A549 (cell line): ENCODE results near the gene ERN2. TPM values are rescaled to one million over a fixed set of nuclear protein-coding genes. Genes with fewer than 3 reads are reported as not detected.
A peak's percentile ranks its signal among the peaks of the same experiment; 100 is the strongest.

Experiments
- CBX2 ChIP-seq: fragments of 200-600 bp; sonication (generic); IDR thresholded peaks from 2 replicates; pipeline ENCODE4 v1.6.1; 2016; ENCODE audit warnings: low read depth, mild to moderate bottlenecking, borderline replicate concordance
- CBX8 ChIP-seq: fragments of 200-600 bp; sonication (generic); IDR thresholded peaks from 2 replicates; pipeline ENCODE4 v1.6.1; 2016
- CHD2 ChIP-seq: fragments of 150-350 bp; IDR thresholded peaks from 2 replicates; pipeline ENCODE4 v1.6.1; 2014; ENCODE audit warnings: low read length; ENCODE audit not compliant: partially characterized antibody
- EHMT2 ChIP-seq: fragments of 200-600 bp; sonication (generic); IDR thresholded peaks from 2 replicates; pipeline ENCODE4 v1.6.1; 2016; ENCODE audit warnings: antibody characterized with exemption, low read depth, mild to moderate bottlenecking, moderate library complexity
- FOSL2 ChIP-seq, 2 experiments: fragments of 450-650 bp in 1 of 2; fragments of >200 bp in 1 of 2; sonication (Bioruptor Twin) in 1 of 2; formaldehyde crosslinking; IDR thresholded peaks; 2 replicates each; pipeline versions ENCODE4 v1.5.0 to v1.6.1; 2016 to 2020; ENCODE audit warnings: mild to moderate bottlenecking in 1 of 2, moderate library complexity in 1 of 2
- HDAC2 ChIP-seq: fragments of 200-600 bp; sonication (generic); IDR thresholded peaks from 2 replicates; pipeline ENCODE4 v1.6.1; 2016
- HOXA7 ChIP-seq: fragments of 250-450 bp; sonication (Bioruptor Pico); IDR thresholded peaks from 2 replicates; pipeline ENCODE4 v1.5.0; 2020; ENCODE audit warnings: mild to moderate bottlenecking, moderate library complexity
- HOXB13 ChIP-seq: fragments of 250-450 bp; sonication (Bioruptor Pico); IDR thresholded peaks from 2 replicates; pipeline ENCODE4 v1.5.0; 2020; ENCODE audit warnings: low read depth, mild to moderate bottlenecking, moderate library complexity
- HOXB5 ChIP-seq: fragments of 250-450 bp; sonication (Bioruptor Pico); IDR thresholded peaks from 2 replicates; pipeline ENCODE4 v1.5.0; 2020; ENCODE audit warnings: mild to moderate bottlenecking, moderate library complexity
- JUN ChIP-seq, 2 experiments: fragments of >200 bp; sonication (Bioruptor Twin); formaldehyde crosslinking; IDR thresholded peaks; 2 replicates in 1 of 2; 3 replicates in 1 of 2; pipeline ENCODE4 v1.6.1; 2016 to 2017
- JUNB ChIP-seq: fragments of >200 bp; sonication (Bioruptor Twin); formaldehyde crosslinking; IDR thresholded peaks from 2 replicates; pipeline ENCODE4 v1.6.1; 2016
- KDM1A ChIP-seq: fragments of 200-600 bp; sonication (generic); IDR thresholded peaks from 2 replicates; pipeline ENCODE4 v1.6.1; 2016; ENCODE audit warnings: low read depth, mild to moderate bottlenecking
- MYC ChIP-seq: IDR thresholded peaks from 2 replicates; pipeline ENCODE4 v1.6.1; 2012; ENCODE audit warnings: mild to moderate bottlenecking, inconsistent platforms, low read length, improper control_type of control experiment, borderline replicate concordance
- RARB ChIP-seq: fragments of 250-450 bp; sonication (Bioruptor Pico); IDR thresholded peaks from 2 replicates; pipeline ENCODE4 v1.8.0; 2021; ENCODE audit warnings: mild to moderate bottlenecking, moderate library complexity
- SMC3 ChIP-seq: fragments of >200 bp; sonication (Bioruptor Twin); formaldehyde crosslinking; IDR thresholded peaks from 3 replicates; pipeline ENCODE4 v1.6.1; 2018; ENCODE audit warnings: inconsistent platforms
- SREBF2 ChIP-seq: fragments of 450-650 bp; IDR thresholded peaks from 2 replicates; pipeline ENCODE4 v1.6.1; 2014; ENCODE audit warnings: mild to moderate bottlenecking, moderate library complexity
- TFCP2L1 ChIP-seq: fragments of 250-450 bp; sonication (Bioruptor Pico); IDR thresholded peaks from 2 replicates; pipeline ENCODE4 v1.5.0; 2021; ENCODE audit warnings: mild to moderate bottlenecking
- polyA plus RNA-seq, 4 experiments: library from polyadenylated mRNA; depleted of rRNA in 3 of 4; stranded (reverse); fragments of >200 nt; fragmentation: RNase III in 1 of 4; extraction: RNeasy Plus Mini Kit Qiagen cat#74134 plus additional on column Dnase treatment in 1 of 4; gene quantifications; 2 replicates in 3 of 4; 3 replicates in 1 of 4; pipeline ENCODE4 v1.2.3, GENCODE V29; 2011 to 2017
- TF ChIP-seq, protein P1 (sequence below): IDR thresholded peaks from 2 replicates; pipeline ENCODE4 v1.6.1; 2012; ENCODE audit warnings: low read depth, borderline replicate concordance
- TF ChIP-seq, protein P2 (sequence below): IDR thresholded peaks from 2 replicates; pipeline ENCODE4 v1.6.1; 2012
- TF ChIP-seq, protein P3 (sequence below): fragments of >200 bp; sonication (Bioruptor Twin); formaldehyde crosslinking; IDR thresholded peaks from 3 replicates; pipeline ENCODE4 v1.5.1; 2016
- TF ChIP-seq, protein P4 (sequence below): fragments of 200-600 bp; sonication (generic); IDR thresholded peaks from 2 replicates; pipeline ENCODE4 v1.6.1; 2016; ENCODE audit warnings: antibody characterized with exemption, mild to moderate bottlenecking, moderate library complexity
- TF ChIP-seq, protein P5 (sequence below): IDR thresholded peaks from 2 replicates; pipeline ENCODE4 v1.6.1; 2012

Gene ERN2
- polyA plus RNA-seq, 2 of the 4 experiments (the other 2 are of a cell fraction), result not detected

DNA sequence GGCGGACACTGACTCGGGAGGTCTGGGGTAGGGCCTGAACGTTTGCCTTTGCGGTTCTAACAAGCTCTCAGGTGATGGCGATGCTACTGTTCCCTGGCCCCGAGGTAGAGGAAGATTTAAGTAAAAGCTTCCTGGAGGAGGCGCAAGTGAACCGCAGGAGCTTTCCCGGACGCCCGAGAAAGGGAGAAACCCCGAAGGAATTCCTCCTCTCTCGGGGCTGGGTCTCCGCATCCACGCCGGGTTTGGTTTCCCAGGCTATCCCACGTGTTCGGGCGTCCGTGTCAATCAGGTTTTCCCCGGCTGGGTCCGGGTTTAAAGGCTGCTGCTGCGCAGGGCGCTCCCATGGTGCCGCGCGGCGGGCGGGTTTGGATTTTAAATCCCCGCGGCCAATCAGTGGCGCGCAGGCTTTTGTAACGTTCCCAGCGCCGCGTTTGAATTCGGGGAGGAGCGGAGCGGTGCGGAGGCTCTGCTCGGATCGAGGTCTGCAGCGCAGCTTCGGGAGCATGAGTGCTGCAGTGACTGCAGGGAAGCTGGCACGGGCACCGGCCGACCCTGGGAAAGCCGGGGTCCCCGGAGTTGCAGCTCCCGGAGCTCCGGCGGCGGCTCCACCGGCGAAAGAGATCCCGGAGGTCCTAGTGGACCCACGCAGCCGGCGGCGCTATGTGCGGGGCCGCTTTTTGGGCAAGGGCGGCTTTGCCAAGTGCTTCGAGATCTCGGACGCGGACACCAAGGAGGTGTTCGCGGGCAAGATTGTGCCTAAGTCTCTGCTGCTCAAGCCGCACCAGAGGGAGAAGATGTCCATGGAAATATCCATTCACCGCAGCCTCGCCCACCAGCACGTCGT is 34.4 kb downstream of the ERN2 start, which contains the start of gene PLK1 (continued):
- TF ChIP-seq, protein P1, sequence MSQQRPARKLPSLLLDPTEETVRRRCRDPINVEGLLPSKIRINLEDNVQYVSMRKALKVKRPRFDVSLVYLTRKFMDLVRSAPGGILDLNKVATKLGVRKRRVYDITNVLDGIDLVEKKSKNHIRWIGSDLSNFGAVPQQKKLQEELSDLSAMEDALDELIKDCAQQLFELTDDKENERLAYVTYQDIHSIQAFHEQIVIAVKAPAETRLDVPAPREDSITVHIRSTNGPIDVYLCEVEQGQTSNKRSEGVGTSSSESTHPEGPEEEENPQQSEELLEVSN, result peak; percentile 78
- TF ChIP-seq JUN (IDR thresholded peaks at IDR 0.05), result peak in 1 of 2 experiments; percentile 66; a peak in 2 of 5 replicates
- TF ChIP-seq HOXB5 (CRISPR knock-in tag), result no peak
- TF ChIP-seq FOSL2 (IDR thresholded peaks at IDR 0.05), result no peak
- TF ChIP-seq FOSL2 (CRISPR knock-in tag; IDR thresholded peaks at IDR 0.05), result no peak
- no peak for TF ChIP-seq CHD2
- TF ChIP-seq CBX2, result no peak
- TF ChIP-seq JUNB, result no peak
- no peak; the same call in 1 of the 3 replicates for TF ChIP-seq SMC3
- TF ChIP-seq KDM1A, result no peak
- no peak for TF ChIP-seq EHMT2
- no peak for TF ChIP-seq CBX8
- TF ChIP-seq TFCP2L1 (CRISPR knock-in tag), result no peak
- TF ChIP-seq HOXB13 (CRISPR knock-in tag), result no peak
- TF ChIP-seq, protein P2, sequence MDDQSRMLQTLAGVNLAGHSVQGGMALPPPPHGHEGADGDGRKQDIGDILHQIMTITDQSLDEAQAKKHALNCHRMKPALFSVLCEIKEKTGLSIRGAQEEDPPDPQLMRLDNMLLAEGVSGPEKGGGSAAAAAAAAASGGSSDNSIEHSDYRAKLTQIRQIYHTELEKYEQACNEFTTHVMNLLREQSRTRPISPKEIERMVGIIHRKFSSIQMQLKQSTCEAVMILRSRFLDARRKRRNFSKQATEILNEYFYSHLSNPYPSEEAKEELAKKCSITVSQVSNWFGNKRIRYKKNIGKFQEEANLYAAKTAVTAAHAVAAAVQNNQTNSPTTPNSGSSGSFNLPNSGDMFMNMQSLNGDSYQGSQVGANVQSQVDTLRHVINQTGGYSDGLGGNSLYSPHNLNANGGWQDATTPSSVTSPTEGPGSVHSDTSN, result peak; percentile 76; the same call in 1 of the 2 replicates
- TF ChIP-seq, protein P3, sequence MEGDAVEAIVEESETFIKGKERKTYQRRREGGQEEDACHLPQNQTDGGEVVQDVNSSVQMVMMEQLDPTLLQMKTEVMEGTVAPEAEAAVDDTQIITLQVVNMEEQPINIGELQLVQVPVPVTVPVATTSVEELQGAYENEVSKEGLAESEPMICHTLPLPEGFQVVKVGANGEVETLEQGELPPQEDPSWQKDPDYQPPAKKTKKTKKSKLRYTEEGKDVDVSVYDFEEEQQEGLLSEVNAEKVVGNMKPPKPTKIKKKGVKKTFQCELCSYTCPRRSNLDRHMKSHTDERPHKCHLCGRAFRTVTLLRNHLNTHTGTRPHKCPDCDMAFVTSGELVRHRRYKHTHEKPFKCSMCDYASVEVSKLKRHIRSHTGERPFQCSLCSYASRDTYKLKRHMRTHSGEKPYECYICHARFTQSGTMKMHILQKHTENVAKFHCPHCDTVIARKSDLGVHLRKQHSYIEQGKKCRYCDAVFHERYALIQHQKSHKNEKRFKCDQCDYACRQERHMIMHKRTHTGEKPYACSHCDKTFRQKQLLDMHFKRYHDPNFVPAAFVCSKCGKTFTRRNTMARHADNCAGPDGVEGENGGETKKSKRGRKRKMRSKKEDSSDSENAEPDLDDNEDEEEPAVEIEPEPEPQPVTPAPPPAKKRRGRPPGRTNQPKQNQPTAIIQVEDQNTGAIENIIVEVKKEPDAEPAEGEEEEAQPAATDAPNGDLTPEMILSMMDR, result peak; percentile 42
- TF ChIP-seq MYC, result peak; percentile 77; the same call in 1 of the 2 replicates
- TF ChIP-seq, protein P4, sequence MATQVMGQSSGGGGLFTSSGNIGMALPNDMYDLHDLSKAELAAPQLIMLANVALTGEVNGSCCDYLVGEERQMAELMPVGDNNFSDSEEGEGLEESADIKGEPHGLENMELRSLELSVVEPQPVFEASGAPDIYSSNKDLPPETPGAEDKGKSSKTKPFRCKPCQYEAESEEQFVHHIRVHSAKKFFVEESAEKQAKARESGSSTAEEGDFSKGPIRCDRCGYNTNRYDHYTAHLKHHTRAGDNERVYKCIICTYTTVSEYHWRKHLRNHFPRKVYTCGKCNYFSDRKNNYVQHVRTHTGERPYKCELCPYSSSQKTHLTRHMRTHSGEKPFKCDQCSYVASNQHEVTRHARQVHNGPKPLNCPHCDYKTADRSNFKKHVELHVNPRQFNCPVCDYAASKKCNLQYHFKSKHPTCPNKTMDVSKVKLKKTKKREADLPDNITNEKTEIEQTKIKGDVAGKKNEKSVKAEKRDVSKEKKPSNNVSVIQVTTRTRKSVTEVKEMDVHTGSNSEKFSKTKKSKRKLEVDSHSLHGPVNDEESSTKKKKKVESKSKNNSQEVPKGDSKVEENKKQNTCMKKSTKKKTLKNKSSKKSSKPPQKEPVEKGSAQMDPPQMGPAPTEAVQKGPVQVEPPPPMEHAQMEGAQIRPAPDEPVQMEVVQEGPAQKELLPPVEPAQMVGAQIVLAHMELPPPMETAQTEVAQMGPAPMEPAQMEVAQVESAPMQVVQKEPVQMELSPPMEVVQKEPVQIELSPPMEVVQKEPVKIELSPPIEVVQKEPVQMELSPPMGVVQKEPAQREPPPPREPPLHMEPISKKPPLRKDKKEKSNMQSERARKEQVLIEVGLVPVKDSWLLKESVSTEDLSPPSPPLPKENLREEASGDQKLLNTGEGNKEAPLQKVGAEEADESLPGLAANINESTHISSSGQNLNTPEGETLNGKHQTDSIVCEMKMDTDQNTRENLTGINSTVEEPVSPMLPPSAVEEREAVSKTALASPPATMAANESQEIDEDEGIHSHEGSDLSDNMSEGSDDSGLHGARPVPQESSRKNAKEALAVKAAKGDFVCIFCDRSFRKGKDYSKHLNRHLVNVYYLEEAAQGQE, result no peak
- no peak for TF ChIP-seq RARB (CRISPR knock-in tag)
- TF ChIP-seq HDAC2, result peak; percentile 71; the same call in 1 of the 2 replicates
- TF ChIP-seq, protein P5, sequence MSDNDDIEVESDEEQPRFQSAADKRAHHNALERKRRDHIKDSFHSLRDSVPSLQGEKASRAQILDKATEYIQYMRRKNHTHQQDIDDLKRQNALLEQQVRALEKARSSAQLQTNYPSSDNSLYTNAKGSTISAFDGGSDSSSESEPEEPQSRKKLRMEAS, result peak; percentile 96
- TF ChIP-seq SREBF2, result no peak
- TF ChIP-seq HOXA7, result no peak
